Right lobe of liver (tissue), 6 donors: ENCODE measurements around the gene FKBP5. TPM values are rescaled to one million over a fixed set of nuclear protein-coding genes. Genes with fewer than 3 reads are reported as not detected.
"Not testable (repeated sequence)": the region's sequence is repeated elsewhere in the genome, so short reads cannot be mapped to it uniquely, and the experiment has no call there.

Experiments
- ATAC-seq, 4 donors: fragments of 200-7000 bp; cut with Tn5 transposase; one replicate each; pipeline ENCODE4 v1.9.1; 2020; ENCODE audit warnings: mild to moderate bottlenecking in 4 of 4, moderate library complexity in 4 of 4
- DNase-seq, 3 donors: peaks; one replicate each; pipeline ENCODE4 v3.0.0-alpha.2; 2020
- H3K27ac ChIP-seq, 3 donors: fragments of 200-600 bp; one replicate each; pipeline ENCODE4 v1.8.0; 2022
- H3K27me3 ChIP-seq, 2 donors: fragments of 200-600 bp; one replicate each; pipeline ENCODE4 v1.8.0; 2022
- H3K36me3 ChIP-seq, 4 donors: fragments of 200-600 bp; sonication (generic) in 1 of 4; one replicate each; pipeline versions ENCODE4 v1.5.1 to v1.8.0; 2017 to 2022; ENCODE audit warnings: control low read depth in 1 of 4
- H3K4me1 ChIP-seq, 4 donors: fragments of 200-600 bp; sonication (generic) in 1 of 4; one replicate each; pipeline versions ENCODE4 v1.5.1 to v1.8.0; 2017 to 2022; ENCODE audit warnings: control low read depth in 1 of 4
- H3K4me3 ChIP-seq, 3 donors: fragments of 200-600 bp; one replicate each; pipeline ENCODE4 v1.8.0; 2022
- H3K9me3 ChIP-seq, 4 donors: fragments of 200-600 bp; sonication (generic) in 1 of 4; one replicate each; pipeline versions ENCODE4 v1.5.1 to v1.8.0; 2017 to 2022; ENCODE audit warnings: control low read depth in 1 of 4
- POLR2A ChIP-seq: fragments of 450-650 bp; IDR thresholded peaks from one replicate; pipeline ENCODE4 v1.6.1; 2017; ENCODE audit warnings: antibody characterized with exemption, mild to moderate bottlenecking
- WGBS: methylation state at CpG from one replicate; pipeline ENCODE4 v1.1.6; 2018; ENCODE audit warnings: low coverage, low lambda C conversion rate; ENCODE audit not compliant: insufficient coverage; ENCODE audit errors: missing lambda C conversion rate; 5-methylcytosine and 5-hydroxymethylcytosine counted together
- intact Hi-C, 2 donors: fragments of 100-400 bp; cut with DNase I; formaldehyde crosslinking; loops; one replicate each; pipeline versions ENCODE4 v1.11.2 to v1.14.1; 2022
- total RNA-seq, 6 experiments: library from RNA; depleted of rRNA in 2 of 6; stranded (reverse); fragments of >200 nt in 2 of 6; fragmentation: NEBNext Ultra II Directional in 3 of 6; extraction: Animal tissue kit (Norgen Biotek cat#: 25700) in 3 of 6; gene quantifications; one replicate each; pipeline versions ENCODE4 v1.1.0 to v1.2.4, GENCODE V29; 2016 to 2023
- TF ChIP-seq, protein P1 (sequence below), 4 donors: fragments of 200-600 bp in 3 of 4; fragments of 450-650 bp in 1 of 4; IDR thresholded peaks; one replicate each; pipeline versions ENCODE4 v1.5.1 to v1.8.0; 2016 to 2022; ENCODE audit warnings: antibody characterized with exemption in 4 of 4, mild to moderate bottlenecking in 2 of 4
- donor health status: DM: no; HTN: yes; CAD: no.
- donor health status: DM: no; HTN: no; CAD: no.
- donor health status: DM: no; HTN: no; CAD: no.
- donor health status: DM: no; HTN: yes; CAD: no.
- donor health status: DM: no; HTN: yes; CAD: no.

The FKBP5 gene
- total RNA-seq, 6 experiments from 2014 or later, result 36.1 to 387 (median 111) TPM

GRCh38 chr6:35677456-35677855, 11.3 kb downstream of the FKBP5 start:
- ATAC-seq (peak in 2 of 4 donors; percentile 24 to 47), DNase-seq (no peak)
- intact Hi-C loops, result no loop called here
- no peak for TF ChIP-seq POLR2A
- TF ChIP-seq, protein P1, sequence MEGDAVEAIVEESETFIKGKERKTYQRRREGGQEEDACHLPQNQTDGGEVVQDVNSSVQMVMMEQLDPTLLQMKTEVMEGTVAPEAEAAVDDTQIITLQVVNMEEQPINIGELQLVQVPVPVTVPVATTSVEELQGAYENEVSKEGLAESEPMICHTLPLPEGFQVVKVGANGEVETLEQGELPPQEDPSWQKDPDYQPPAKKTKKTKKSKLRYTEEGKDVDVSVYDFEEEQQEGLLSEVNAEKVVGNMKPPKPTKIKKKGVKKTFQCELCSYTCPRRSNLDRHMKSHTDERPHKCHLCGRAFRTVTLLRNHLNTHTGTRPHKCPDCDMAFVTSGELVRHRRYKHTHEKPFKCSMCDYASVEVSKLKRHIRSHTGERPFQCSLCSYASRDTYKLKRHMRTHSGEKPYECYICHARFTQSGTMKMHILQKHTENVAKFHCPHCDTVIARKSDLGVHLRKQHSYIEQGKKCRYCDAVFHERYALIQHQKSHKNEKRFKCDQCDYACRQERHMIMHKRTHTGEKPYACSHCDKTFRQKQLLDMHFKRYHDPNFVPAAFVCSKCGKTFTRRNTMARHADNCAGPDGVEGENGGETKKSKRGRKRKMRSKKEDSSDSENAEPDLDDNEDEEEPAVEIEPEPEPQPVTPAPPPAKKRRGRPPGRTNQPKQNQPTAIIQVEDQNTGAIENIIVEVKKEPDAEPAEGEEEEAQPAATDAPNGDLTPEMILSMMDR (IDR thresholded peaks at IDR 0.05), result no peak
- Histone ChIP-seq H3K4me1 (peaks cover 3 to 44% (median 20%) of the 10 kb centered on the region in 4 donors), H3K27ac (no peak overlapping the region), H3K36me3 (peaks cover 0 to 44% (median 11%) of the 10 kb centered on the region in 4 donors), H3K27me3 (no peaks in the 10 kb centered on the region), H3K9me3 (no peaks in the 10 kb centered on the region), H3K4me3 (no peak overlapping the region)
- WGBS, result 82% methylated on average over 2 of the region's 2 CpGs

- 85% methylated on average over 4 of the region's 4 CpGs for WGBS
- H3K36me3 ChIP-seq, result peaks cover 0 to 38% (median 9%) of the 10 kb centered on the region in 4 donors
- intact Hi-C loops, result no loop called here
These were observed 12.8 kb downstream of the FKBP5 start for GRCh38 chr6:35675871-35676459.

DNA sequence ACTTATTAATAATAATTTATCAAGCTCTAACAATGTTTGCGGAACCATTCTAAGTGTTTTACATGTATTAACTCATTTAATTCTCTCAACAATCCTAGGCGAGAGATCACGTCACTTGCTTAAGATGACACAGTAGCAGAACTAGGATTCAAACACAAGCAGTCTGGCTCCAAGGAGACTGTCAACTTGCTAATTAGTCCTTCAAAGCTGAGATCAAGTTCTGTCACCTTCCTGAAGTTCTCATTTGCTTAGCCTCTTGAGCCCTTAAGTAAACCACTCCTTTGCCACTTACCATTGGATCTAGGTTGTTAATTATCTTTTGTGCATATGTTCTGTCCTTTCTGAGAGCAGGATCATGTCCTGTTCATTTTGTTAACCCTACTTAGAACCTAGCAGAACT, 14.1 kb downstream of the FKBP5 start:
- peaks cover 0 to 33% (median 7%) of the 10 kb centered on the region in 4 donors for H3K36me3 ChIP-seq
- WGBS, result 84% methylated on average over 3 of the region's 3 CpGs
- no peak overlapping the region for H3K4me3 ChIP-seq
- intact Hi-C loops, result no loop called here
- H3K4me1 ChIP-seq, result peaks cover 0 to 35% (median 18%) of the 10 kb centered on the region in 4 donors
- H3K9me3 ChIP-seq, result no peaks in the 10 kb centered on the region
- H3K27ac ChIP-seq, result no peak overlapping the region
- no peak for ATAC-seq
- H3K27me3 ChIP-seq, result no peaks in the 10 kb centered on the region
- TF ChIP-seq, protein P1 (IDR thresholded peaks at IDR 0.05), result no peak
- TF ChIP-seq POLR2A, result no peak
- no peak for DNase-seq

More at GRCh38 chr6:35675871-35676459, 12.8 kb downstream of the FKBP5 start:
- H3K9me3 ChIP-seq, result no peaks in the 10 kb centered on the region
- TF ChIP-seq, protein P1 (IDR thresholded peaks at IDR 0.05), result no peak
- no peak for TF ChIP-seq POLR2A
- ATAC-seq (no peak), DNase-seq (no peak)
- no peak overlapping the region for H3K27ac ChIP-seq
- H3K4me3 ChIP-seq, result no peak overlapping the region
- H3K4me1 ChIP-seq, result peaks cover 3 to 29% (median 16%) of the 10 kb centered on the region in 4 donors
- no peaks in the 10 kb centered on the region for H3K27me3 ChIP-seq

GRCh38 chr6:35673755-35674154, 15.0 kb downstream of the FKBP5 start:
- TF ChIP-seq, protein P1 (IDR thresholded peaks at IDR 0.05), result no peak
- TF ChIP-seq POLR2A, result no peak
- intact Hi-C loops, result no loop called here
- Histone ChIP-seq H3K27ac (no peak overlapping the region), H3K9me3 (no peaks in the 10 kb centered on the region), H3K4me1 (peaks cover 0 to 40% (median 20%) of the 10 kb centered on the region in 4 donors), H3K27me3 (no peaks in the 10 kb centered on the region), H3K36me3 (peaks cover 0 to 29% (median 3%) of the 10 kb centered on the region in 4 donors), H3K4me3 (no peak overlapping the region)
- WGBS, result 77% methylated on average over 1 of the region's 1 CpG
- DNase-seq (no peak), ATAC-seq (peak in 2 of 4 donors; percentile 28 to 48)

- H3K27ac ChIP-seq, H3K9me3 ChIP-seq, H3K4me3 ChIP-seq, H3K27me3 ChIP-seq, DNase-seq, ATAC-seq, intact Hi-C loops: not testable (repeated sequence)
- WGBS, result no CpG with 5 or more reads among the region's 2 CpGs
- Histone ChIP-seq H3K4me1 (peaks cover 0 to 40% (median 20%) of the 10 kb centered on the region in 4 donors), H3K36me3 (peaks cover 0 to 29% (median under 1%) of the 10 kb centered on the region in 4 donors)
These were observed 15.4 kb downstream of the FKBP5 start for GRCh38 chr6:35673284-35673666.

- DNase-seq, ATAC-seq, H3K27ac ChIP-seq, intact Hi-C loops, H3K4me3 ChIP-seq, H3K27me3 ChIP-seq, H3K9me3 ChIP-seq: not testable (repeated sequence)
- H3K36me3 ChIP-seq, result peaks cover 0 to 31% (median 0%) of the 10 kb centered on the region in 4 donors
- 96% methylated on average over 9 of the region's 9 CpGs for WGBS
- H3K4me1 ChIP-seq, result peaks cover 0 to 41% (median 13%) of the 10 kb centered on the region in 4 donors
These were observed 18.3 kb downstream of the FKBP5 start for GRCh38 chr6:35670453-35670852.
